Retinal pigment epithelial cell (primary cell): Measurements from ENCODE around the gene SNX22.

Source experiments
- DNase-seq: peaks from one replicate; pipeline ENCODE4 v3.0.0-alpha.2; 2010; ENCODE audit warnings: low read depth
- H3K4me3 ChIP-seq: 2 replicates; pipeline ENCODE4 v1.5.1; 2011; ENCODE audit warnings: mild to moderate bottlenecking, low read length, control low read depth, moderate library complexity
- CTCF ChIP-seq: conservative IDR thresholded peaks from 2 replicates; pipeline ENCODE4 v1.5.1; 2011; ENCODE audit warnings: low read depth, low read length, control low read depth, inconsistent platforms

The SNX22 gene

GRCh38 chr15:64125978-64126377, 25.6 kb upstream of the SNX22 start:
- H3K4me3 ChIP-seq: no peak overlapping the region
- no peak for TF ChIP-seq CTCF
- DNase-seq: no peak

- no peak overlapping the region for H3K4me3 ChIP-seq
- DNase-seq: no peak
- no peak for TF ChIP-seq CTCF
Measured at GRCh38 chr15:64127521-64128270, 23.8 kb upstream of the SNX22 start.

GRCh38 chr15:64130159-64130558, 21.4 kb upstream of the SNX22 start:
- DNase-seq: no peak
- H3K4me3 ChIP-seq: no peak overlapping the region
- TF ChIP-seq CTCF: no peak

GRCh38 chr15:64131547-64131946, 20.0 kb upstream of the SNX22 start:
- no peak for DNase-seq
- H3K4me3 ChIP-seq: no peak overlapping the region
- TF ChIP-seq CTCF: no peak

GRCh38 chr15:64132217-64132616, 19.3 kb upstream of the SNX22 start:
- DNase-seq: no peak
- H3K4me3 ChIP-seq: no peak overlapping the region
- TF ChIP-seq CTCF: no peak

- no peak overlapping the region for H3K4me3 ChIP-seq
- no peak for DNase-seq
- TF ChIP-seq CTCF: no peak
Measured at GRCh38 chr15:64133623-64134344, 17.7 kb upstream of the SNX22 start.
